ENCODE results near the gene SLC4A5.

Gene SLC4A5, protein sequence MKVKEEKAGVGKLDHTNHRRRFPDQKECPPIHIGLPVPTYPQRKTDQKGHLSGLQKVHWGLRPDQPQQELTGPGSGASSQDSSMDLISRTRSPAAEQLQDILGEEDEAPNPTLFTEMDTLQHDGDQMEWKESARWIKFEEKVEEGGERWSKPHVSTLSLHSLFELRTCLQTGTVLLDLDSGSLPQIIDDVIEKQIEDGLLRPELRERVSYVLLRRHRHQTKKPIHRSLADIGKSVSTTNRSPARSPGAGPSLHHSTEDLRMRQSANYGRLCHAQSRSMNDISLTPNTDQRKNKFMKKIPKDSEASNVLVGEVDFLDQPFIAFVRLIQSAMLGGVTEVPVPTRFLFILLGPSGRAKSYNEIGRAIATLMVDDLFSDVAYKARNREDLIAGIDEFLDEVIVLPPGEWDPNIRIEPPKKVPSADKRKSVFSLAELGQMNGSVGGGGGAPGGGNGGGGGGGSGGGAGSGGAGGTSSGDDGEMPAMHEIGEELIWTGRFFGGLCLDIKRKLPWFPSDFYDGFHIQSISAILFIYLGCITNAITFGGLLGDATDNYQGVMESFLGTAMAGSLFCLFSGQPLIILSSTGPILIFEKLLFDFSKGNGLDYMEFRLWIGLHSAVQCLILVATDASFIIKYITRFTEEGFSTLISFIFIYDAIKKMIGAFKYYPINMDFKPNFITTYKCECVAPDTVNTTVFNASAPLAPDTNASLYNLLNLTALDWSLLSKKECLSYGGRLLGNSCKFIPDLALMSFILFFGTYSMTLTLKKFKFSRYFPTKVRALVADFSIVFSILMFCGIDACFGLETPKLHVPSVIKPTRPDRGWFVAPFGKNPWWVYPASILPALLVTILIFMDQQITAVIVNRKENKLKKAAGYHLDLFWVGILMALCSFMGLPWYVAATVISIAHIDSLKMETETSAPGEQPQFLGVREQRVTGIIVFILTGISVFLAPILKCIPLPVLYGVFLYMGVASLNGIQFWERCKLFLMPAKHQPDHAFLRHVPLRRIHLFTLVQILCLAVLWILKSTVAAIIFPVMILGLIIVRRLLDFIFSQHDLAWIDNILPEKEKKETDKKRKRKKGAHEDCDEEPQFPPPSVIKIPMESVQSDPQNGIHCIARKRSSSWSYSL

GRCh38 chr2:74343316-74343715 lies at the start of gene SLC4A5:
Gene SLC4A5, minus strand, starts transcription at chr2:74343416. Its CDS starts 28,393 bp downstream, at chr2:74315023.
- no peak for DNase-seq (ENCODE audit: low spot score)

DNA sequence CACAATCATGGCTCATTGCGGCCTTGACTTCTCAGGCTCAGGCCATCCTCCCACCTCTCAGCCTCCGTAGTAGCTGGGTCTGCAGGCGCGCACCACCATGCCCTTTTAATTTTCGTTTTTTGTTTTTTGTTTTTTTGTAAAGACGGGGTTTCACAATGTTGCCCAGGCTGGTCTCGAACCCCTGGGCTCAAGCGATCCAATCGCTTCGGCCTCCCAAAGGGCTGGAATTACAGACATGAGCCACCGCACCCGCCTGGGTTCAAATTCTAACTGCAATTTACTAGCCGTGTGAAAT lies 49.2 kb upstream of the SLC4A5 start:
- DNase-seq (ENCODE audit: low spot score), result no peak

GRCh38 chr2:74391580-74392448 lies 48.6 kb upstream of the SLC4A5 start:
- peak; percentile 63 for DNase-seq (ENCODE audit: low spot score)

GRCh38 chr2:74391209-74391579 lies 48.0 kb upstream of the SLC4A5 start:
- no peak for DNase-seq (ENCODE audit: low spot score)

GRCh38 chr2:74390606-74391005 lies 47.4 kb upstream of the SLC4A5 start:
- no peak for DNase-seq (ENCODE audit: low spot score)

GRCh38 chr2:74387346-74387745 lies 44.1 kb upstream of the SLC4A5 start:
- no peak for DNase-seq (ENCODE audit: low spot score)

DNA sequence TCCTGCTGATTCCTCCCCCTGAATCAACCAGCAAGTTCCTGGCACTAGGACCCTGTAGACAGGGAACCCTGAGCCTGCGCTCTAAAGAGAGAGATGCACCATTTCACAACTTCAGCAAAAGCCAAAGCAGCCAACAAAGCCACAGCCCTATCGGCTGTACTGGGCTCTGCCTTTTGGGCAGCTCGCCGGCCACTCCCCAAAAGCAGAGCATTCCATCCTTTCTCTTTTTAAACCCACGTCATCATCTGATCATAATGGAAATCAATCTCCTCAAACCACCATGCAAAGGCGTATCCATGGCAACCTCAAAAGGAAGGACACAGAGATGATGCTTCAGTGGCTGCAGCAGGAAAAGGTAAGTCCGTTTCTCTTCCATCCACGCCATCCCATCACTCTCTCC lies 42.2 kb upstream of the SLC4A5 start:
- DNase-seq (ENCODE audit: low spot score), result no peak

DNA sequence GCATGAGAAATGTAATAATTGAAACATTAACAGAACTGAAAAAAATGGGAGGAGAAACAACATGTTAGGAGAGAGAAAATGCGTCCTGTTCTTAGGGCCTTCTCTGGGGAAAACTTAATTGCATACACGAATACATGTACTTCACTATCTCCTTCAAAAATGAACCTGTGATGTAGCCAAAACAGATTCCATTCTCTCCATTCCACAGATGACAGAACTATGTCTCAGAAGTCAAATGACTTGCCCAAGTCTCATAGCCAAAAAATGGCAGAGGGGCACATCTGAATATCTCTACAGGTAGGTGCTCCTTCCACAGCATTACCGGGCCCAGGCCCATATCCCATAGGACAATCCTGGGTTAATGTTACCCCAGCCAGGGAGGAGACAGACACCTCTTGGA lies 40.8 kb upstream of the SLC4A5 start:
- no peak for DNase-seq (ENCODE audit: low spot score)

DNA sequence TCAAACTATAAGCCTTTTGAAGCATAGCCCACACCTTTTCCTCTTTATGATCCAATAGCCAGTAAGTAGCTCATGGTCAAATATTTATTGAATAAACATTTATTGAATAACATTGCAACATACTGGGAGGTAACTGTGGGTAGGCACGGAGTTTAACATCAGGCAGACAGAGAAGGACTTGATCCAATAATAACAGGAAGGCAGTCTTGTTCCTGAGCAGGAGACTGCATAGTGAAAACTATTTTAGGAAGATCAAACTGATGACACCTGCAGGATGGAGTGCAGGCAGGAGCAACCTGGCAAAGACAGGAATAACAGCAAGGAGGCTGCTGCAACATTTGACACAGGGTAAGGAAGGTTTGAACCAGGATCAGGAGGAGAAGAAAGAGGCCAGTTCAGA lies 40.0 kb upstream of the SLC4A5 start:
- no peak for DNase-seq (ENCODE audit: low spot score)

GRCh38 chr2:74381751-74382150 lies 38.5 kb upstream of the SLC4A5 start:
- DNase-seq (ENCODE audit: low spot score), result no peak

- DNase-seq (ENCODE audit: low spot score), result peak; percentile 26
Observed at GRCh38 chr2:74379851-74380789, 36.9 kb upstream of the SLC4A5 start, which contains the start of gene DCTN1. Gene DCTN1, minus strand, starts transcription at chr2:74380311. Its CDS starts 274 bp downstream, at chr2:74380037.

GRCh38 chr2:74378007-74378406 lies 34.8 kb upstream of the SLC4A5 start:
- no peak for DNase-seq (ENCODE audit: low spot score)

DNA sequence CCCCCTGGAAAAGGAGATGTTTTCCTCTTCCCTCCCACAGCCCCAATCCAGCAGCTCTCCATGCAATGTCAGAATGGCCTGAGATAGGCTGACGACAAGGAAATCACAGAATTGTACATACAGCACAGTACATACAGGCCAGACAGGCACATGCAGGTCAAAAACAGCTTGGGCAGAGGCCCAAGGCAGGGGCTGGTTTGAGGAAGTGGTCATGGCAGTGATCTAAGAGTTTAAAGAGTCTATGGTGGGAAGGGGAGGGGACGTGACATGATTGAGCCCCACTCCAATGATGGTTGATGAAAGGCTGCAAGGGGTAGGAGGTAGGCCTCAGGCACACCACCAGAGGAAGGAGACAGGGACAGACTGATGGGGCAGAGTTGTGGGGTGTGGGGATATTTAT lies 32.6 kb upstream of the SLC4A5 start:
- no peak for DNase-seq (ENCODE audit: low spot score)

DNA sequence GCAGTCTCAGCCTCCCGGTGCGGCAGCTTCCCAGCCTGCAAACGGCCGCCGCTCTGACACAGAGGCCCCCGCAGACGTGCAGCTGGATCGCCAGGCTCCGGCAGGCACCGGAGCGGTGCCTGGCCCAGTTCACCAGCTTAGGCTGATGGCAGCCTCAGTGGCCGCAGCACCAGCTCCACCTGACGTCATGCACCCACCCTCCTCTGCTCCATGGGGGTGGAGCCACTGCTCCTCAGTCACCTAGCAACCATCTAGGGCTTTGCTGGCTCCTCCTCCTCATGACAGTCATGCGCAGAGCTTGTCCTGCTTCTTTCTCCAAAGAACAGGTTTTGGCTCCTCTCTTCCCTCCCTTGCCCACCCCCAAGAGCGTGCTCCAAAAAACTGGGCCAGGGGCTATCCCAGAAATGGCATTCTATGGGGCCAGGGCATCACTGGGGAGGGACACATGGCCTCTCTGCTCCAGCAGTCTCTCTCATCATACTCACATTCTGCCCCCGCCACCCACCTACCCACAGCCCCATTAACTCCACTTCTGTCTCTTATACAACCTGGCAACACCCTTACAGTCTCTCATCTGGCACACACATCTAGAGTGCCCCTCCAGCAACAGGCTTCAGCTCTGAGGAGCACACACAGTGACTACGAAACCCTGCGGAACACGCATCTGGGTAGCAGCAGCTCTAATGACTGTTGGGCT lies 31.4 kb upstream of the SLC4A5 start:
- DNase-seq (ENCODE audit: low spot score), result no peak

- no peak for DNase-seq (ENCODE audit: low spot score)
Observed at GRCh38 chr2:74373985-74374384, 30.8 kb upstream of the SLC4A5 start.

DNA sequence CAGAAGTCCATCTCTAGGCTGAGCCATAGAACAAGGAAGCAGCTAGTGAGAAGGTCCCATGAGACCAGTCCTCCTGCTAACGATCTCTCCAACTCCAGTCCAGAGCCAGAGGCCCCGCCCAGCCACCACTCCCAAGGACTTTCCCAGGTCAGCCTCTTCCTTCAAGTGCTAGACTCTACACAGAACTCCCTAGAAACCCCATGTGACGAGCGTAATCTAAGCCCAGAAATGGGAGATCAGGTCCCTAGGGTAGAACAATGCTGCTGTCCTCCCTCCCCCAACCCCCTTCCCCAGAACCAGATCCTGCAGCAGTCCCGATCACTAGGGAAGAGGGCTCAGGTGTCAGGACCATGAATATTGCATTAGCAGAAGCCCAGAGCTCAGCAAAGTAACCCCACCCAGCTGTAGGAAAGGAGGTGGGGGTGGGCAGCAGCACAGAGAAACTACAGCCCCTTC lies 30.0 kb upstream of the SLC4A5 start:
- peak; percentile 29 for DNase-seq (ENCODE audit: low spot score)

- DNase-seq (ENCODE audit: low spot score), result no peak
Observed at GRCh38 chr2:74372674-74373073, 29.5 kb upstream of the SLC4A5 start.

GRCh38 chr2:74371421-74371820 lies 28.2 kb upstream of the SLC4A5 start:
- DNase-seq (ENCODE audit: low spot score), result no peak

DNA sequence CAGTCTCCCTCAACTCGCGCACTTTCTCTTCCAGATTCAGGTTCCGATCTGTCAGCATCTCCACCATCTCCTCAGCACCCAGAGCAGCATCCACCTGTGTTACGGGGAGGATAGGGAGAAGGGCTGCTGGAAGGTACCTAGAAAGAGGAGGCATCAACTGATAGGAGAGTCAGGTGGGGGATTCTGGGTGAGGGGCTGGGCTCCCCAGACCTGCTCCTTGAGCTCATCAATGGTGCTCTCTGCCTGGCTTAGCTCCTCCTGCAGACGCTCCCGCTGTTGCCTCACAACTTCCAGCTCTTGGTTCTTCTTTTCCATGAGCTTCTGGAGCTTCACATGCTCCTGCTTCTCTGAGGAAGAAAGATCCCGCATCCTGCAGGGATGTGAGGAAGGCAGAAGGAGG lies 26.8 kb upstream of the SLC4A5 start:
- no peak for DNase-seq (ENCODE audit: low spot score)

DNA sequence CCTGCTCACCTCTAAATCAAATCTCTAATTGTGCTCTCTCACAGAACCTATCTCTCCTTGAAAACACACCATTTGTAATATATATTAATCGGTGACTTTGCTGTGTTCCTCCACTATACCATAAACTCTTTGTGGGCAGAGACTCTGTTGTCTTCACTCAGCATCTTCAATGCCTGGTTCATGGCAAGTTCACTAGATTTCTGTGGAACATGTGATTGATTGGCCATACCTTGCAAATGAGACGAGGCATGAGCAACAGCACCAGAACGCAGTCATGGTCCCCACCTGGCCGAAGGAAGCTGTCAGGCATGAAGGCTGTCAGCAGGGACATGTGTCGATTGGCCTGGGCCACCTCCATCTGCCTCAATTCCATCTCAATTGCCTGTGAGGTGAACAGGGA lies 25.3 kb upstream of the SLC4A5 start:
- no peak for DNase-seq (ENCODE audit: low spot score)
